Measurements from ENCODE around the gene DMRT3. TPM values are rescaled to one million over a fixed set of nuclear protein-coding genes. Genes with fewer than 3 reads are reported as not detected.

Gene DMRT3
- total and polyA plus RNA-seq, 10 of the 15 experiments (the other 5 are each of a cell fraction or from before 2014, with no cell fraction given), result 0.06 to 0.11 TPM; not detected in 8

GRCh38 chr9:1005043-1005667 is 28.7 kb downstream of the DMRT3 start (continued):
- TF ChIP-seq TBL1XR1 (IDR thresholded peaks at IDR 0.05; ENCODE audit: low read depth, low read length) (0 out of 2 replicates have a peak, but pooled peaks have one; percentile 18), SPI1 (IDR thresholded peaks at IDR 0.05; ENCODE audit: borderline replicate concordance, insufficient read depth, low read depth, low read length) (peak; percentile 61; the same call in 1 of the 2 replicates), BHLHE40 (IDR thresholded peaks at IDR 0.05; ENCODE audit: borderline replicate concordance in 1 of 2, low read depth in 2 of 2, low read length in 1 of 2) (0 out of 4 replicates have a peak, but pooled peaks of 1 of the 2 experiments have one; percentile 23), KDM1A (IDR thresholded peaks at IDR 0.05; ENCODE audit: borderline replicate concordance) (no peak), SREBF1 (IDR thresholded peaks at IDR 0.05; ENCODE audit: low read length) (no peak), BCL11A (IDR thresholded peaks at IDR 0.05; ENCODE audit: low read depth, low read length) (peak; percentile 29; the same call in 1 of the 2 replicates), USF1 (IDR thresholded peaks at IDR 0.05; ENCODE audit: borderline replicate concordance, extremely low read length, insufficient read depth, low read depth, low read length) (no peak), IKZF2 (IDR thresholded peaks at IDR 0.05) (peak; percentile 47 to 51; a peak in 3 of 4 replicates), HDAC2 (IDR thresholded peaks at IDR 0.05) (no peak), RELB (IDR thresholded peaks at IDR 0.05; ENCODE audit: low read depth) (peak; percentile 53; the same call in 1 of the 2 replicates), SMC3 (IDR thresholded peaks at IDR 0.05; ENCODE audit: borderline replicate concordance, low read length) (peak; percentile 66)

Measured in GM12878 (cell line).